ENCODE results near the gene ARL8A. TPM values are rescaled to one million over a fixed set of nuclear protein-coding genes. Genes with fewer than 3 reads are reported as not detected.
A peak's percentile ranks its signal among the peaks of the same experiment; 100 is the strongest.

ARL8A gene
- total and polyA plus RNA-seq, 2 of the 4 experiments (the other 2 are of a cell fraction) = 18.1 to 30.7 TPM

GRCh38 chr1:202130816-202131522, 13.6 kb downstream of the ARL8A start:
- Histone ChIP-seq H3K27me3 (ENCODE audit: control insufficient read depth, insufficient read depth, low read length) (peaks cover 5% of the 10 kb centered on the region; the same call in 1 of the 2 replicates), H2AFZ (replicated peaks; ENCODE audit: low read length, poor library complexity) (no peak overlapping the region), H3K4me1 (ENCODE audit: control insufficient read depth, insufficient read depth, low read length) (0 out of 2 replicates have a peak, but pooled peaks cover 1% of the 10 kb centered on the region), H2BK120ac (ENCODE audit: low read depth, low read length) (no peak overlapping the region), H3K56ac (ENCODE audit: extremely low read depth, insufficient read depth, low read length) (no peak overlapping the region), H3K9me3 (ENCODE audit: control insufficient read depth, insufficient read depth, low read length) (no peaks in the 10 kb centered on the region), H4K8ac (ENCODE audit: low read depth in 2 of 2, low read length in 2 of 2) (no peak overlapping the region), H3K4me3 (ENCODE audit: insufficient read depth, low read depth, low read length) (no peak overlapping the region), H2BK5ac (ENCODE audit: low read depth, low read length, poor library complexity, severe bottlenecking) (no peak overlapping the region), H3K9me1 (ENCODE audit: insufficient read depth, low read length) (no peaks in the 10 kb centered on the region), H3K4me2 (ENCODE audit: low read depth, low read length) (no peak overlapping the region), H2AK9ac (replicated peaks; ENCODE audit: low read depth, low read length, poor library complexity) (peak overlapping the region; percentile 24), H4K20me1 (ENCODE audit: insufficient read depth, low read length) (peaks cover 26% of the 10 kb centered on the region), H3K9ac (ENCODE audit: low read depth, low read length) (no peak overlapping the region), H3K36me3 (ENCODE audit: control insufficient read depth, insufficient read depth, low read length) (peaks cover 30% of the 10 kb centered on the region), H3K79me1 (ENCODE audit: low read depth in 1 of 2, low read length in 2 of 2) (peaks cover 3 to 9% of the 10 kb centered on the region in 2 experiments; a peak in 2 of 4 replicates), H3K27ac (ENCODE audit: insufficient read depth, low read length) (no peak overlapping the region), H2BK15ac (ENCODE audit: low read depth, low read length) (no peak overlapping the region), H4K91ac (ENCODE audit: insufficient read depth, low read depth, low read length) (no peak overlapping the region), H3K18ac (ENCODE audit: low read depth, low read length) (no peak overlapping the region), H3K23ac (ENCODE audit: low read depth, low read length) (no peak overlapping the region), H4K5ac (ENCODE audit: low read depth, low read length) (no peak overlapping the region), H2BK20ac (ENCODE audit: low read depth, low read length) (no peak overlapping the region), H3K4ac (ENCODE audit: low read depth, low read length) (no peak overlapping the region), H2AK5ac (ENCODE audit: low read depth, low read length) (no peak overlapping the region), H3K14ac (replicated peaks; ENCODE audit: low read depth, low read length) (no peak overlapping the region)
- DNase-seq (no peak), ATAC-seq (ENCODE audit: low read depth) (no peak)
- POLR2A ChIA-PET (ENCODE audit: unreplicated experiment) = no interaction called here
- no TSS peak for BruUV-seq (replicated peaks)
- dilution Hi-C loops (cut with HindIII; ENCODE audit: low sequenced_read_pairs, unreplicated experiment) (no loop called here), in situ Hi-C loops (cut with MboI; ENCODE audit: low sequenced_read_pairs) (loop anchor here (25.0 kb wide), 1 partner anchor 594 kb away; the partner anchor contains the start of gene NAV1), intact Hi-C loops (cut with micrococcal nuclease) (no loop called here)
- 67% methylated on average over 3 of the region's 9 CpGs; no CpG with 5 or more reads in 1 of the 2 experiments for WGBS, 2 experiments (ENCODE audit: extremely low coverage in 2 of 2, insufficient read length in 1 of 2)
- TF ChIP-seq FOS (IDR thresholded peaks at IDR 0.05; ENCODE audit: low read depth, low read length) (no peak), MAZ (IDR thresholded peaks at IDR 0.05; ENCODE audit: borderline replicate concordance, low read depth, low read length) (no peak), RAD21 (IDR thresholded peaks at IDR 0.05; ENCODE audit: low read length) (no peak), POLR2A (IDR thresholded peaks at IDR 0.05; ENCODE audit: low read depth, low read length) (no peak), SMC3 (IDR thresholded peaks at IDR 0.05; ENCODE audit: low read depth, low read length) (no peak), ELK1 (IDR thresholded peaks at IDR 0.05; ENCODE audit: borderline replicate concordance, low read depth, low read length) (no peak), MXI1 (IDR thresholded peaks at IDR 0.05; ENCODE audit: borderline replicate concordance, low read depth, low read length) (no peak), CEBPB (IDR thresholded peaks at IDR 0.05; ENCODE audit: low read depth, low read length) (no peak), MAFK (IDR thresholded peaks at IDR 0.05; ENCODE audit: low read depth, low read length) (no peak), RFX5 (IDR thresholded peaks at IDR 0.05; ENCODE audit: low read depth, low read length) (no peak)
- CTCF ChIA-PET = interaction anchor here (0.9 kb wide), 1 partner anchor 132 kb away, joined by 3 read pairs; no protein-coding TSS in a partner anchor

Measured in IMR-90 (cell line).